Endothelial cell of umbilical vein (primary cell): ENCODE measurements around the gene RAB27B. TPM values are rescaled to one million over a fixed set of nuclear protein-coding genes. Genes with fewer than 3 reads are reported as not detected.

Experiments
- BruUV-seq: library from RNA; stranded (reverse); fragments of 400-500 nt; replicated peaks from 2 replicates; lab custom pipeline; 2021; lab: Mats Ljungman, UMichigan
- CTCF ChIA-PET: fragments of 300-600, 350-600 bp; sonication (Branson Sonifier 250); formaldehyde crosslinking; loops from one replicate; lab custom pipeline; 2021; ENCODE audit warnings: antibody characterized with exemption, inconsistent platforms; lab: Charles Lee
- POLR2A ChIA-PET: fragments of 300-600, 350-600 bp; sonication (Branson Sonifier 250); formaldehyde crosslinking; loops from one replicate; lab custom pipeline; 2021; ENCODE audit warnings: antibody characterized with exemption, inconsistent platforms; lab: Charles Lee
- DNase-seq: peaks from one replicate; pipeline ENCODE4 v3.0.0-alpha.2; 2011; ENCODE audit warnings: low read depth, low spot score
- FAIRE-seq: peaks from 2 replicates; lab custom pipeline; 2011; peaks lifted over from hg19 to GRCh38; lab: Jason Lieb, UNC
- H2AFZ ChIP-seq: 2 replicates; pipeline ENCODE4 v1.6.0; 2012; ENCODE audit warnings: low read depth, low read length, control low read depth, inconsistent platforms
- H3K27ac ChIP-seq: 2 replicates; pipeline ENCODE4 v1.5.1; 2011; ENCODE audit warnings: low read depth, mild to moderate bottlenecking, control low read depth, low read length, moderate library complexity; ENCODE audit not compliant: insufficient read depth
- H3K27me3 ChIP-seq, 2 experiments: 2 replicates each; pipeline versions ENCODE4 v1.6.0 to v1.6.1; 2011; ENCODE audit warnings: low read length in 2 of 2, mixed read lengths in 1 of 2; ENCODE audit not compliant: control insufficient read depth in 2 of 2, insufficient read depth in 2 of 2
- H3K36me3 ChIP-seq, 2 experiments: 2 replicates in 1 of 2; 3 replicates in 1 of 2; pipeline ENCODE4 v1.5.1; 2011; ENCODE audit warnings: low read length in 2 of 2, mild to moderate bottlenecking in 1 of 2, moderate library complexity in 1 of 2; ENCODE audit not compliant: control insufficient read depth in 2 of 2, insufficient read depth in 2 of 2; ENCODE audit errors: extremely low read depth in 1 of 2
- H3K4me1 ChIP-seq: 3 replicates; pipeline ENCODE4 v1.5.1; 2011; ENCODE audit warnings: mild to moderate bottlenecking, low read length; ENCODE audit not compliant: control insufficient read depth, insufficient read depth; ENCODE audit errors: extremely low read depth
- H3K4me2 ChIP-seq: 2 replicates; pipeline ENCODE4 v1.6.1; 2011; ENCODE audit warnings: low read length, control low read depth, mixed read lengths; ENCODE audit not compliant: insufficient read depth
- H3K4me3 ChIP-seq, 3 experiments: fragments of 200-600 bp in 1 of 3; sonication (generic), shearing (Covaris generic) in 1 of 3; replicated peaks in 1 of 3; 2 replicates each; pipeline ENCODE4 v1.5.1; 2011 to 2016; ENCODE audit warnings: control low read depth in 3 of 3, low read length in 3 of 3, mild to moderate bottlenecking in 2 of 3, inconsistent platforms in 1 of 3, low read depth in 1 of 3, moderate library complexity in 1 of 3; ENCODE audit not compliant: insufficient read depth in 1 of 3
- H3K79me2 ChIP-seq: 2 replicates; pipeline ENCODE4 v1.6.0; 2012; ENCODE audit warnings: low read length, inconsistent platforms; ENCODE audit not compliant: control insufficient read depth, insufficient read depth
- H3K9ac ChIP-seq: replicated peaks from 2 replicates; pipeline ENCODE3; 2011; ENCODE audit warnings: low read length, control low read depth; ENCODE audit not compliant: insufficient read depth; ENCODE audit errors: extremely low read depth
- H3K9me1 ChIP-seq: replicated peaks from 3 replicates; pipeline ENCODE4 v1.6.0; 2011; ENCODE audit warnings: mild to moderate bottlenecking, low read length; ENCODE audit not compliant: control insufficient read depth, insufficient read depth; ENCODE audit errors: extremely low read depth
- H3K9me3 ChIP-seq: replicated peaks from 2 replicates; pipeline ENCODE4 v1.5.1; 2012; ENCODE audit warnings: low read length, inconsistent platforms; ENCODE audit not compliant: control insufficient read depth, insufficient read depth
- H4K20me1 ChIP-seq: replicated peaks from 2 replicates; pipeline ENCODE3; 2011; ENCODE audit warnings: mild to moderate bottlenecking, low read length; ENCODE audit not compliant: control insufficient read depth, insufficient read depth; ENCODE audit errors: extremely low read depth
- EZH2 ChIP-seq: IDR thresholded peaks from 2 replicates; pipeline ENCODE4 v1.6.1; 2012; ENCODE audit warnings: borderline replicate concordance, low read depth, mild to moderate bottlenecking, moderate library complexity, low read length, inconsistent platforms; ENCODE audit not compliant: severe bottlenecking
- FOS ChIP-seq: IDR thresholded peaks from 2 replicates; pipeline ENCODE4 v1.6.1; 2011; ENCODE audit warnings: mild to moderate bottlenecking, low read length, moderate library complexity, borderline replicate concordance; ENCODE audit not compliant: insufficient read depth
- GATA2 ChIP-seq: IDR thresholded peaks from 2 replicates; pipeline ENCODE4 v1.7.0; 2011; ENCODE audit warnings: low read depth, mild to moderate bottlenecking, moderate library complexity, mixed read lengths, low read length; ENCODE audit not compliant: insufficient read length, insufficient read depth
- JUN ChIP-seq: IDR thresholded peaks from 2 replicates; pipeline ENCODE4 v1.6.1; 2011; ENCODE audit warnings: borderline replicate concordance, low read depth; ENCODE audit not compliant: insufficient read length, insufficient read depth
- MAX ChIP-seq: IDR thresholded peaks from 2 replicates; pipeline ENCODE4 v1.6.1; 2011; ENCODE audit not compliant: insufficient read depth, insufficient read length
- MYC ChIP-seq: IDR thresholded peaks from one replicate; pipeline ENCODE4 v1.6.1; 2011; ENCODE audit warnings: mild to moderate bottlenecking, low read depth, low read length
- POLR2A ChIP-seq: IDR thresholded peaks from 2 replicates; pipeline ENCODE4 v1.6.1; 2012; ENCODE audit warnings: low read depth, mild to moderate bottlenecking, control low read depth, low read length
- POLR2AphosphoS5 ChIP-seq: IDR thresholded peaks from 2 replicates; pipeline ENCODE4 v1.6.1; 2012; ENCODE audit warnings: low read depth, mild to moderate bottlenecking, control low read depth, low read length, moderate library complexity; ENCODE audit not compliant: insufficient read depth
- dilution Hi-C: fragments of 300-500 bp; cut with MboI; formaldehyde crosslinking; loops from one replicate; pipeline ENCODE4 v1.15.0; 2019; ENCODE audit warnings: low sequenced_read_pairs; ENCODE audit not compliant: extremely low pct_ligation_motif_present
- intact Hi-C: fragments of 100-400 bp; cut with micrococcal nuclease; formaldehyde crosslinking; loops from one replicate; pipeline ENCODE4 v1.10.0; 2022
- polyA plus RNA-seq, 4 experiments: library from polyadenylated mRNA; depleted of rRNA in 3 of 4; stranded (reverse) in 3 of 4; unstranded in 1 of 4; fragments of >200 nt; gene quantifications; 2 replicates each; pipeline versions ENCODE4 v1.2.1 to v1.2.3, GENCODE V29; 2011 to 2012; ENCODE audit warnings: missing spikeins in 1 of 4
- total RNA-seq: library from RNA; stranded (reverse); gene quantifications from 2 replicates; pipeline ENCODE4 v1.2.3, GENCODE V29; 2021
- TF ChIP-seq, protein P1 (sequence below), 2 donors: IDR thresholded peaks; 1 replicate in 1 of 2; 2 replicates in 1 of 2; pipeline ENCODE4 v1.5.1; 2011; ENCODE audit warnings: low read length in 2 of 2, mild to moderate bottlenecking in 2 of 2, moderate library complexity in 2 of 2, control low read depth in 1 of 2, inconsistent platforms in 1 of 2, low read depth in 1 of 2; ENCODE audit not compliant: insufficient read depth in 1 of 2; ENCODE audit errors: extremely low read depth in 1 of 2

The RAB27B gene
- total and polyA plus RNA-seq, 2 donors (not counting 3 experiments of a cell fraction or from before 2014, with no cell fraction given) = not detected

DNA sequence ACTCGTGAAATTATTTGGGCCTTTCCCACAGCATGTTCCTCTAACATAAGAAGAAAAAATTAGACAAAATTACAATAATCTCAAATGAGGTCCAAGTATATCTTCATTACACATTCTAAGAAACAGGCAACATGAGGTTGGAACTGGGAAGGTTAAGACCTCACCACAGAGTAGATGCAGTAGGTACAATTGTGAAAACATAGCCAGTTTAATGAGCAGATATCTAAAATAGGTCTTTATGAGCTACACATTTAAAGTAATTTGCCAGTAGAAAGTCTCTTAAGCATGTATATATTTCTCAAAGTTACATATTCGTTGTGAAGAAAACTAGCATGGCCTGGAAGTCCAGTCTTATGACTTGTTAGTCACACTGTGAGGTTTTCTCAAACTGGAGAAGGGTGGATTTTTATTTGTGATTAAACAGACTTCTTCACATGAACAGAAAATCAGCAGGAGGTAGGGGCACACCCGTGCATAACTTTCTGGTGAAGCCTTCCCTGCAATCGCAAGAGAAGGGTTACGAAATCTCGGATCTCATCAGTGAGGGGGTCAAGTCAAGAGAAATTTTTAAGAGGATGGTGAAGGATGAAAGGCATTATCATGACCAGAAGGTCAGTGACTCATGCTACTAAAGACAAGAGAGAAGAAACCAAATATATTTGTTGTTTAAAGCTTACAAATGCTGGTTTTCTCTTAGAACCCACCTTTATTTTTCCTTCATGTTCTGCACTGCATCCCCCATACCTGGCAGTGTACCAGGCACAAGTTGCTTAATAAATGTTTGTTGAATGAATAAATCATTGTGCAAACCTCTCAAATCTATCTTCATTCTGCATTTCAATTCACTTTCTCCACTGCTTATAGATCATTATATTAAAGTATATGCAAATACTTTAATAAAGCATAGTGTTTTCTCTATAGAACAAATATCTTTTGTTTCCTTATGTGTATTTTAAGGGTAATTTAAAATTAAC, 5.1 kb upstream of the RAB27B start:
- H3K9ac ChIP-seq = no peak overlapping the region
- no peak for FAIRE-seq

More for the DNA sequence above, 5.1 kb upstream of the RAB27B start:
- Histone ChIP-seq H3K4me1 (peaks cover 5% of the 10 kb centered on the region), H3K79me2 (no peaks in the 10 kb centered on the region), H3K4me3 (no peak overlapping the region), H3K9me1 (no peaks in the 10 kb centered on the region), H4K20me1 (no peaks in the 10 kb centered on the region), H3K36me3 (no peaks in the 10 kb centered on the region), H3K27me3 (no peaks in the 10 kb centered on the region), H3K4me2 (no peak overlapping the region), H3K27ac (no peak overlapping the region), H2AFZ (no peak overlapping the region), H3K9me3 (no peaks in the 10 kb centered on the region)
- intact Hi-C loops (loop anchor here (10.0 kb wide), 1 partner anchor 162 kb away; no protein-coding TSS in a partner anchor), dilution Hi-C loops (no loop called here)
- no peak for DNase-seq
- ChIA-PET CTCF (no interaction called here), POLR2A (no interaction called here)
- BruUV-seq = no TSS peak
- TF ChIP-seq MYC (no peak), EZH2 (no peak), POLR2AphosphoS5 (no peak), FOS (no peak), POLR2A (no peak), GATA2 (no peak), MAX (no peak), JUN (no peak)
- TF ChIP-seq, protein P1, sequence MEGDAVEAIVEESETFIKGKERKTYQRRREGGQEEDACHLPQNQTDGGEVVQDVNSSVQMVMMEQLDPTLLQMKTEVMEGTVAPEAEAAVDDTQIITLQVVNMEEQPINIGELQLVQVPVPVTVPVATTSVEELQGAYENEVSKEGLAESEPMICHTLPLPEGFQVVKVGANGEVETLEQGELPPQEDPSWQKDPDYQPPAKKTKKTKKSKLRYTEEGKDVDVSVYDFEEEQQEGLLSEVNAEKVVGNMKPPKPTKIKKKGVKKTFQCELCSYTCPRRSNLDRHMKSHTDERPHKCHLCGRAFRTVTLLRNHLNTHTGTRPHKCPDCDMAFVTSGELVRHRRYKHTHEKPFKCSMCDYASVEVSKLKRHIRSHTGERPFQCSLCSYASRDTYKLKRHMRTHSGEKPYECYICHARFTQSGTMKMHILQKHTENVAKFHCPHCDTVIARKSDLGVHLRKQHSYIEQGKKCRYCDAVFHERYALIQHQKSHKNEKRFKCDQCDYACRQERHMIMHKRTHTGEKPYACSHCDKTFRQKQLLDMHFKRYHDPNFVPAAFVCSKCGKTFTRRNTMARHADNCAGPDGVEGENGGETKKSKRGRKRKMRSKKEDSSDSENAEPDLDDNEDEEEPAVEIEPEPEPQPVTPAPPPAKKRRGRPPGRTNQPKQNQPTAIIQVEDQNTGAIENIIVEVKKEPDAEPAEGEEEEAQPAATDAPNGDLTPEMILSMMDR (IDR thresholded peaks at IDR 0.05; ENCODE audit: extremely low read depth in 1 of 2, insufficient read depth in 1 of 2, low read depth in 1 of 2, low read length in 2 of 2) = no peak
